Peyer's patch (tissue), 4 donors: ENCODE measurements around the gene PLCH1. TPM values are rescaled to one million over a fixed set of nuclear protein-coding genes. Genes with fewer than 3 reads are reported as not detected.

ENCODE experiments used
- DNase-seq, 3 donors: peaks; one replicate each; pipeline ENCODE4 v3.0.0-alpha.2; 2017 to 2019
- H3K27ac ChIP-seq, 4 donors: fragments of 200-600 bp; sonication (generic); one replicate each; pipeline ENCODE4 v1.5.1; 2016 to 2019
- H3K27me3 ChIP-seq, 2 donors: fragments of 200-600 bp; sonication (generic); one replicate each; pipeline ENCODE4 v1.5.1; 2019
- H3K36me3 ChIP-seq, 3 donors: fragments of 200-600 bp; sonication (generic); one replicate each; pipeline ENCODE4 v1.5.1; 2016 to 2019
- H3K4me1 ChIP-seq, 4 donors: fragments of 200-600 bp; sonication (generic); one replicate each; pipeline ENCODE4 v1.5.1; 2016 to 2019
- H3K4me3 ChIP-seq, 4 donors: fragments of 200-600 bp; sonication (generic); 1 replicate in 3 of 4; 2 replicates in 1 of 4; pipeline ENCODE4 v1.5.1; 2016 to 2019; ENCODE audit warnings: mild to moderate bottlenecking in 1 of 4
- H3K9me3 ChIP-seq, 4 donors: fragments of 200-600 bp; sonication (generic); one replicate each; pipeline ENCODE4 v1.5.1; 2016 to 2019; ENCODE audit warnings: mild to moderate bottlenecking in 1 of 4
- CTCF ChIP-seq, 6 experiments: fragments of 450-650 bp in 4 of 6; fragments of 200-600 bp in 2 of 6; sonication (generic) in 1 of 6; IDR thresholded peaks; one replicate each; pipeline ENCODE4 v1.5.1; 2017 to 2019; ENCODE audit warnings: antibody characterized with exemption in 6 of 6, mild to moderate bottlenecking in 3 of 6, moderate library complexity in 1 of 6
- POLR2A ChIP-seq, 2 donors: fragments of 450-650 bp; IDR thresholded peaks; one replicate each; pipeline ENCODE4 v1.5.1; 2017; ENCODE audit warnings: antibody characterized with exemption in 2 of 2, mild to moderate bottlenecking in 2 of 2, moderate library complexity in 2 of 2
- total RNA-seq, 4 donors: library from RNA; depleted of rRNA; stranded (reverse); fragments of >200 nt; gene quantifications; one replicate each; pipeline ENCODE4 v1.1.0, GENCODE V29; 2016

The PLCH1 gene
- total RNA-seq, 4 donors from 2014 or later: 8.3 to 19.1 (median 12.7) TPM

GRCh38 chr3:155512867-155513261 lies 232.0 kb downstream of the PLCH1 start:
- no peak overlapping the region for H3K4me3 ChIP-seq
- no peaks in the 10 kb centered on the region for H3K4me1 ChIP-seq
- no peak for DNase-seq
- H3K9me3 ChIP-seq: no peaks in the 10 kb centered on the region
- H3K27ac ChIP-seq: no peak overlapping the region
- H3K27me3 ChIP-seq: no peaks in the 10 kb centered on the region
- TF ChIP-seq POLR2A (IDR thresholded peaks at IDR 0.05) (no peak), CTCF (IDR thresholded peaks at IDR 0.05) (no peak)
- peaks cover 0 to 8% (median 0%) of the 10 kb centered on the region in 3 donors for H3K36me3 ChIP-seq

- Histone ChIP-seq H3K36me3 (peaks cover 0 to 8% (median 0%) of the 10 kb centered on the region in 3 donors), H3K4me3 (no peak overlapping the region), H3K27me3 (no peaks in the 10 kb centered on the region), H3K4me1 (no peaks in the 10 kb centered on the region), H3K9me3 (no peaks in the 10 kb centered on the region), H3K27ac (no peak overlapping the region)
- no peak for DNase-seq
- no peak for TF ChIP-seq POLR2A (IDR thresholded peaks at IDR 0.05)
- TF ChIP-seq CTCF (IDR thresholded peaks at IDR 0.05): no peak
Measured at GRCh38 chr3:155512175-155512866, 232.6 kb downstream of the PLCH1 start.

GRCh38 chr3:155504682-155505081 lies 240.2 kb downstream of the PLCH1 start:
- H3K27me3 ChIP-seq: no peaks in the 10 kb centered on the region
- H3K4me3 ChIP-seq: no peak overlapping the region
- no peaks in the 10 kb centered on the region for H3K4me1 ChIP-seq
- DNase-seq: no peak
- TF ChIP-seq POLR2A (IDR thresholded peaks at IDR 0.05): no peak
- no peak for TF ChIP-seq CTCF (IDR thresholded peaks at IDR 0.05)
- no peaks in the 10 kb centered on the region for H3K9me3 ChIP-seq
- H3K36me3 ChIP-seq: no peaks in the 10 kb centered on the region
- H3K27ac ChIP-seq: no peak overlapping the region

- H3K36me3 ChIP-seq: no peaks in the 10 kb centered on the region
- no peak for DNase-seq
- H3K9me3 ChIP-seq: no peaks in the 10 kb centered on the region
- H3K4me3 ChIP-seq: no peak overlapping the region
- no peak overlapping the region for H3K27ac ChIP-seq
- TF ChIP-seq CTCF (IDR thresholded peaks at IDR 0.05): no peak
- TF ChIP-seq POLR2A (IDR thresholded peaks at IDR 0.05): no peak
- H3K27me3 ChIP-seq: no peaks in the 10 kb centered on the region
- no peaks in the 10 kb centered on the region for H3K4me1 ChIP-seq
Measured at GRCh38 chr3:155502630-155503029, 242.2 kb downstream of the PLCH1 start.

- DNase-seq: no peak
- TF ChIP-seq POLR2A (IDR thresholded peaks at IDR 0.05): no peak
- TF ChIP-seq CTCF (IDR thresholded peaks at IDR 0.05): no peak
- no peak overlapping the region for H3K4me3 ChIP-seq
- no peak overlapping the region for H3K27ac ChIP-seq
- no peaks in the 10 kb centered on the region for H3K36me3 ChIP-seq
- no peaks in the 10 kb centered on the region for H3K27me3 ChIP-seq
- H3K9me3 ChIP-seq: no peaks in the 10 kb centered on the region
- H3K4me1 ChIP-seq: no peaks in the 10 kb centered on the region
Measured at GRCh38 chr3:155500194-155500818, 244.6 kb downstream of the PLCH1 start.
